Measurements from ENCODE around the gene KIRREL3.

KIRREL3 gene

DNA sequence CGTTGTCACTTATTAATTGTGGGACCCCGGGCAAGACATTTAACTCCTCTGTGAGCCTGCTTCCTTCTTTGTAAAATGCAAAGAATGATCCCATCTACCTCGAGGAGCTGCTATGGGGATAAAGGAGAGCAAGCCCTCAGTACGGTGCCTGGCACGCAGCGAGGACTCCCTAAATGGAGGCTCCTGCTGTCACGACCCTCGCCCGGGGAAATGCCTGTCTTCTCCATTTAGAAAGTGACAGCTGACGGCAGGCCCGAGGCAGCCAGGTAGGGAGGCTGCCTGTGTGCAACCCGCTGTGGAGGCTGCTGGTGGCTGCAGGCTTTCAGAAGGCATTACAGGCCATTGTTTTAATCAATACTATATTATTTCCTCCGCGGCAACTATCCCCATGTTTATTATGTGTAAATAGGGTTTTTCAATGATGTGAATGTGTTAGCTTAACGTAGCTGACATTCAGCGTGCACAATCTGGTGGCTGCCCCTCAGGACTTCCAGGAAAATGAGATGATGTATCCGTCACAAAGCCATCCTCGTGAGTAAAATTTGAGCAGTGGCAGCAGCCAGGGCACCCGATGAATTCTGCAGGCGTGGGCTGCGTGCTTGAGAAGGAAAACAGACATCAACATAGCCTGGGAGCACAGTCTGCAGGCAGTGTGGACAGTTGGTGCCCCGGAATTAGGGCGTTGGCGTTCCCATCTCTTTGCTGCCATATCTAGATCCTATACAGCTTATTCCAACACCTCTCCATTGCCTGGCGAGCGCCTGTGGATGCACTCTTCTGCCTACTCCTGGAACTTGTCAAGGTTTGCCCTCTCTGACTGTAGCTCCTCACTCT is 416.8 kb downstream of the KIRREL3 start:
- DNase-seq (ENCODE audit: low read depth in 1 of 2, low spot score in 1 of 2), result no peak

DNA sequence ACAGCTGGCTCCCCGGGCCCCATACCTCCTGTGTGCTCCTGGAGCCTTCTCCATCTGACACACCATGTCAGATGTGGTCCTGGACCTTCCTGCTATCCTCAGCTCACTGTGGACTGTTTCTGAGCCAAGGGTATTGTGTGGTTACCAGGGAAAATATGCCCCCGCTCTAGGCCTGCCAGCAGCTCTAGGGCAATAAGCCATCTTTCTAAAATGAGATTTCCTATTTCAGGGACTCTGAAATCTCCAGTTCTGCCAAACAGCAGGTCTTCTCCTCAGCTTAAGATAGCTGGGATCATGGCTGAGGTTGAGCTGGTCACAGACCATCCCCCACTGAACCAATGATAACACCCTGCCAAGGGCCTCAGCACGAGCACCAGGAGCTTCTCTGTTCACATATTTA is 417.5 kb downstream of the KIRREL3 start:
- DNase-seq (ENCODE audit: low read depth in 1 of 2, low spot score in 1 of 2), result no peak

GRCh38 chr11:126581871-126582648 is 418.5 kb downstream of the KIRREL3 start:
- no peak for DNase-seq (ENCODE audit: low read depth in 1 of 2, low spot score in 1 of 2)

GRCh38 chr11:126578426-126578825 is 422.1 kb downstream of the KIRREL3 start:
- no peak for DNase-seq (ENCODE audit: low read depth in 1 of 2, low spot score in 1 of 2)

- no peak for DNase-seq (ENCODE audit: low read depth in 1 of 2, low spot score in 1 of 2)
Observed at GRCh38 chr11:126578021-126578420, 422.5 kb downstream of the KIRREL3 start.

DNA sequence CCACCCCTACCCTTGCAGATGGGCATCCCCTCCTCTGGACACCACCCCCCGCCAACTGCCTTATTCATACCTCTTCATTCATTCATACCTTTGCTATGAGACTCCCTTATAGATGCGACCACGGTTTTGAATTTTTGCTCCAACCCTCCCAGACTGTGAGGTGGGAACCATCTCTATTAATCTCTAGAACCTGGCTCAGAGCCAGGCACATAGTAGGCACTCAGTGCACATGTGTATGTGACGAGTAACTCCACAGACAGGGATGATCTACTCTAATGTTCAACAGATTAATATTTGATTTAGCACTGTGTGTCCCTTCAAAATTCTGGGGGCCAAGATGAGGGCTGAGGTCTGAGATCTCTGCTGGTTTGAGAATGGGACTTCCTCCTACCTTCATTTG is 424.7 kb downstream of the KIRREL3 start:
- no peak for DNase-seq (ENCODE audit: low read depth in 1 of 2, low spot score in 1 of 2)

DNA sequence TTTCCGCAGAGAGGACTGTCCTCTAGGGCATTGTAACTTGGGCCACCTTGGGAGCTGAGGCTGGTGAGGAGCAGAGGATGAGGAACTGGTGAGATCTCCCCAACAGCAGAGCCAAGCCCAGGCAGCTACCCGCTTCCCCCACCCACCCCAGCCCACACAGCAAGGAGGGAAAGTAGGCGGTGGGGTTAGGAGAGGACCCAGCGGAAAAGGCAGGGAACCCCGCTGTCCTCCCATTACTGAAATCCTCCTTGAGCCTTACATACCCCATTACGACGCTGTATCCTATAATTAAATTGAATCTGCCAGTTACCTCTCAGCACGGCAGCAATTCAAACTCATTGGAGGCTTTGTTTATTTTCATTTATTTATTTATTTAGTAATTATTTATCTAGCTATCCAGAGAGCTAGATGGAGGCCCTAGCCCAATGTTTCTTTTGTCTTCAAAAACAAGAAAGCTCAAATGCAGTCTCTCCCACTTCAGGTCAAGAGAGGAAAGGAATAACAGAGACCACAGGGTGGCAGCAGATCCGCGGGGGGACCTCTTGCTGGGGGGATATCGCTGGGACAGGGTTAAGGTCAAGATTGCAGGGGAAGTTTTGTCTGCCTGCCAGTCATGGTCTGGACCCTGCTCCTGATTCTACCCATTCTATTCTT is 427.1 kb downstream of the KIRREL3 start:
- no peak for DNase-seq (ENCODE audit: low read depth in 1 of 2, low spot score in 1 of 2)

- DNase-seq (ENCODE audit: low read depth in 1 of 2, low spot score in 1 of 2), result no peak
Observed at GRCh38 chr11:126570489-126570888, 430.1 kb downstream of the KIRREL3 start.

GRCh38 chr11:126567419-126567818 is 433.2 kb downstream of the KIRREL3 start:
- no peak for DNase-seq (ENCODE audit: low read depth in 1 of 2, low spot score in 1 of 2)

GRCh38 chr11:126564566-126564965 is 436.0 kb downstream of the KIRREL3 start:
- DNase-seq (ENCODE audit: low read depth in 1 of 2, low spot score in 1 of 2), result no peak

DNA sequence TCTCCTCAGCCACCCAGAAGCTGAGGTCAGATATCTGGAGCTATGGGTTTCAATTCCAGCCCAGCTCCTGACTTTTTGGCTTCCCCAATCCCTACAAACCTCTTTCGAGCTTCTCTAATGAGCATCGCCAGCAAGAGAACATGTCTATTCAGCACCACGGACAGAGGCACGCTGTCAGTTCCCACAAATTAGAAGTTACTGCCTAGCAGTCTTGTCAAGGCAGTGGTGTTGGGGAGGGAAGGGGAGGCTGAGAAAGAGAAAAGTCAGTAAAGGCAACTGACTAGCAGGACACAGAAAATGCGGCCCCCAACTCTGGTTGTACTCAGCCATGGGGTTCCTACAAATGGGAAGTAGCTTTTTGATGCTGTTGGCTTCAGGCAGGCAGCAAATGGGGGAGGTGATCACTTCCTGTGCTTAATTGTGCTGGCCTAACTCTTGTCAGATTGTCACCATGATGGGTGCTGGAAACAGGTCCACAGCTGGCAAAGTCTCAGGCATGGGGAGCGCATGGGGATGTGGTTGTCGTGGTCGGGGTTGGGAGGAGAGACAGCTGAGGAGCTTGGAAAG is 439.2 kb downstream of the KIRREL3 start:
- no peak for DNase-seq (ENCODE audit: low read depth in 1 of 2, low spot score in 1 of 2)

- DNase-seq (ENCODE audit: low read depth in 1 of 2, low spot score in 1 of 2), result no peak
Observed at GRCh38 chr11:126560221-126560620, 440.3 kb downstream of the KIRREL3 start.

- no peak for DNase-seq (ENCODE audit: low read depth in 1 of 2, low spot score in 1 of 2)
Observed at GRCh38 chr11:126548581-126549550, 451.7 kb downstream of the KIRREL3 start.

DNA sequence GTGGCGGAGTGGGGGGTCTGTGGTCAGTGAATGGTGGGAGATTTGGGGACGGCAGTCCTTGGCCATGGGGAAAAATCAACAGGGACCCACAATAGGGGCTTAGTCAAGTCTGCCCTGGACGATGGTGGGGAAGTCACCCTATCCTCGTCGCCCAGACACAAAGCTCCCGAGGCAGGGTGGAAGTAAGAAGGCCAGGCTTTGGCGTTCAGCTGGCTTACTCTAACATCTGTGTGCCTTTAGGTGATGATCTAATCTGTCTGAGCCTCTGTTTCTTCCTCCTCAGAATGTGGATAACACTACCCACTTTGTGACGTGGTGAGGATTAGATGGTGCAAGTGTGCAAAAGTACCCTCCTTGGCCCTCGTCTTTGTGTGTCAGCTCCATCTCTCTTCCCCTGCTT is 452.9 kb downstream of the KIRREL3 start:
- no peak for DNase-seq (ENCODE audit: low read depth in 1 of 2, low spot score in 1 of 2)

- no peak for DNase-seq (ENCODE audit: low read depth in 1 of 2, low spot score in 1 of 2)
Observed at GRCh38 chr11:126547161-126547560, 453.4 kb downstream of the KIRREL3 start.

DNA sequence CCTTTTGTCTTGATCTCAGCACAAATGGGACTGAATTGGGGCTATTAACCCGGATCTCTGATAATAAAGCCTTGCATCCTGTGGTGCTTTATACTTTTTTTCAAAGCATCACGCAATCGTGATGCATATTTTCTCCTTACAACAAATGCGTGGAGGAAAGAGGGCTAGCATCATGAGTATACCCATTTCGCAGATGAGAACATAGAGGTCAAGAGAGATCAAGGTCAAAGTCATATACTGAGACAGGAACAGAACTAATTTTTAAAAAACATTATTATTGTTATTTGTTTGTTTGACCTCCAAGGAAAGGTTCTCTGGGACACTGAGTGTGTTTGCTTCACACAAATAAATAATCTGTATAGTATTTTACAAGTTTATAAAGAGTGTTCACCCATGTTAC is 453.9 kb downstream of the KIRREL3 start:
- no peak for DNase-seq (ENCODE audit: low read depth in 1 of 2, low spot score in 1 of 2)

GRCh38 chr11:126546191-126546590 is 454.4 kb downstream of the KIRREL3 start:
- DNase-seq (ENCODE audit: low read depth in 1 of 2, low spot score in 1 of 2), result no peak

DNA sequence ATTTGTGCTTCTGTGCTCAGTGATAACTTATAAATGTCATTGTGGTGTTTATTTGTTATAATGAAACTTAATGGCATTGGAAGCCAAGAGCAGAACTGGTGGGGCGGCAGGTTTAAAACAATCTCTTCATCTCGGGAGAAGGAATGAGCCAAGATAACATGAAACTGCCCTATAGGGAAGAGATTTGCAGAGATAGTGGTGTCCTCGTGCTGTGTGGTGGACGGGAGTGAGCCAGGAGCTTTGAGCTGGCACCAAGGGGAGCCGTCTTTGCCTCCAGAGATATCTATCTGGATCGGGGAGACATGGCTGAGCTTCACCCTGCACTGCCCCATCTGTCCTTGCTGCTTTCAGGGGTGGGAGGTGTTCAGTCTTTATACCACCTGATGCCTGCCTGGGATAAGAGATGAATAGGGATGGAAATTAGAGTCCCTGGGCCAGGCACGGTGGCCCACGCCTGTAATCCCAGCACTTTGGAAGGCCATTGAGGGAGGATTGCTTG is 455.5 kb downstream of the KIRREL3 start:
- no peak for DNase-seq (ENCODE audit: low read depth in 1 of 2, low spot score in 1 of 2)

GRCh38 chr11:126544108-126545056 is 456.2 kb downstream of the KIRREL3 start:
- no peak for DNase-seq (ENCODE audit: low read depth in 1 of 2, low spot score in 1 of 2)
